NT2/D1 (cell line): ENCODE results near the gene GOT1.

Experiments
- DNase-seq: peaks from one replicate; pipeline ENCODE4 v3.0.0-alpha.2; 2011; ENCODE audit warnings: low read depth, low spot score
- H3K27me3 ChIP-seq: 2 replicates; pipeline ENCODE4 v1.6.0; 2011; ENCODE audit warnings: mild to moderate bottlenecking; ENCODE audit not compliant: insufficient read length, insufficient read depth
- H3K36me3 ChIP-seq: 2 replicates; pipeline ENCODE4 v1.6.1; 2011; ENCODE audit warnings: mild to moderate bottlenecking, low read length, mixed read lengths; ENCODE audit not compliant: insufficient read depth, insufficient read length
- H3K4me1 ChIP-seq: 2 replicates; pipeline ENCODE4 v1.5.1; 2011; ENCODE audit not compliant: insufficient read depth, insufficient read length
- H3K4me3 ChIP-seq: 2 replicates; pipeline ENCODE4 v1.5.1; 2011; ENCODE audit warnings: low read depth; ENCODE audit not compliant: insufficient read length
- H3K9ac ChIP-seq: 2 replicates; pipeline ENCODE4 v1.6.0; 2011; ENCODE audit warnings: low read depth; ENCODE audit not compliant: insufficient read length
- H3K9me3 ChIP-seq: 2 replicates; pipeline ENCODE4 v1.5.1; 2011; ENCODE audit warnings: mild to moderate bottlenecking, low read length; ENCODE audit not compliant: insufficient read depth
- SUZ12 ChIP-seq: IDR thresholded peaks from 2 replicates; pipeline ENCODE4 v1.6.1; 2011; ENCODE audit not compliant: insufficient read length, insufficient read depth; ENCODE audit errors: extremely low read depth
- YY1 ChIP-seq: IDR thresholded peaks from 2 replicates; pipeline ENCODE4 v1.6.1; 2011; ENCODE audit not compliant: insufficient read length, insufficient read depth
- ZNF274 ChIP-seq: IDR thresholded peaks from 2 replicates; pipeline ENCODE4 v1.6.1; 2011; ENCODE audit warnings: mild to moderate bottlenecking, low read depth, low read length

The GOT1 gene

GRCh38 chr10:99432047-99432446, 1.6 kb upstream of the GOT1 start:
- no peak for TF ChIP-seq SUZ12
- no peak for TF ChIP-seq YY1
- TF ChIP-seq ZNF274, result no peak
- H3K9ac ChIP-seq, result peak overlapping the region; percentile 90
- no peaks in the 10 kb centered on the region for H3K9me3 ChIP-seq
- H3K27me3 ChIP-seq, result no peaks in the 10 kb centered on the region
- DNase-seq, result no peak
- peaks cover 9% of the 10 kb centered on the region for H3K36me3 ChIP-seq
- no peak overlapping the region for H3K4me3 ChIP-seq
- H3K4me1 ChIP-seq, result no peaks in the 10 kb centered on the region

- TF ChIP-seq SUZ12, result no peak
- no peak for TF ChIP-seq YY1
- no peak for TF ChIP-seq ZNF274
- H3K36me3 ChIP-seq, result peaks cover 12% of the 10 kb centered on the region
- H3K4me3 ChIP-seq, result peak overlapping the region; percentile 88
- DNase-seq, result no peak
- H3K27me3 ChIP-seq, result no peaks in the 10 kb centered on the region
- peak overlapping the region; percentile 90 for H3K9ac ChIP-seq
- H3K9me3 ChIP-seq, result no peaks in the 10 kb centered on the region
- no peaks in the 10 kb centered on the region for H3K4me1 ChIP-seq
These were observed 851 bp upstream of the GOT1 start for GRCh38 chr10:99431190-99431760.

DNA sequence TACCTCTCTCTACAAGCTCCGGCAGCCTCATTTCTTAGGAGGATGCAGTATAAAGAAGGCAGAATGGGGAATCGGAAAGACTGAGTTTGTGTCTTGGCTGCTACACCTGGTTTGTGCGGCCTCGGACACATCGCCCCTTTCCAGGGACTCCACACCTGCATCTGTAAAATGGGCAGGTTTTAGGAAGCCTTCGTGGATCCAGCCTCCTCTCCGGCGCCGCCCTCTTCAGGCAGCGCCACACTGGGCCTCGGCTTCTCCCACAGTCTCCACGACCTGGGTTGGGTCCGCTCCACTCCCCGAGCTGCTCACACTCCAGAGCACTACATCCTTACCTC, 341 bp downstream of the GOT1 start:
- Histone ChIP-seq H3K9ac (peak overlapping the region; percentile 90), H3K9me3 (no peaks in the 10 kb centered on the region), H3K4me3 (peak overlapping the region; percentile 88), H3K36me3 (peaks cover 22% of the 10 kb centered on the region), H3K4me1 (no peaks in the 10 kb centered on the region), H3K27me3 (no peaks in the 10 kb centered on the region)
- no peak for DNase-seq
- TF ChIP-seq SUZ12 (no peak), YY1 (no peak), ZNF274 (no peak)

DNA sequence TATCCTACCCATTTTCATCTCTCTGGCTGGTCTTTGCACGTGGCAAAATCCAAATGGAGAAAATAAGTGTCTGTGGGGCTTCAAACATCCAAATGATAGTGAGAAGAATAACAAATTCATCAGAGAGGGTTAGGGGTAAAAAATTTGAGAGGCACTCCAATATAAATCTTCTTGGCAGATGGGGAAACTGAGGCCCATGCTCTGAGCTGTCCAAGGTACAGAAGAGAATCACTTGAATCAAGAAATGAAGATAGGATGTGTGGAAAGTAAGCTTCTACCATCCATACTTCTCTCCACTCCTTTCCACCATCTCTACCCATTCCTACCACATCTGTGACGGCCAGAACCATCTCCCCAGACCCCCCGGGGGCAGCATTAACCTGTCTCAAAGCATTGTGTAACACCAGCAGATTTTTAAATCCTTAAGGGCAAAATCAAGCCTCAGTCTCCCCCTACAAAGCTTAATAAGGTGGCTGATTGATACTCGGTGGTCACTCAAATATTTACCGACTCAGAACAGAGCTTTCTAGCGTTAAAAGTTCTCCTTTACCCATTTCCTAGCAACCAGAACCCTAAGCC, 818 bp downstream of the GOT1 start:
- H3K4me1 ChIP-seq, result no peaks in the 10 kb centered on the region

GRCh38 chr10:99427566-99428190, 2.7 kb downstream of the GOT1 start:
- Histone ChIP-seq H3K4me3 (no peak overlapping the region), H3K4me1 (no peaks in the 10 kb centered on the region), H3K9ac (no peak overlapping the region), H3K9me3 (no peaks in the 10 kb centered on the region), H3K27me3 (no peaks in the 10 kb centered on the region), H3K36me3 (peaks cover 20% of the 10 kb centered on the region)
- no peak for TF ChIP-seq ZNF274
- no peak for TF ChIP-seq SUZ12
- no peak for TF ChIP-seq YY1
- DNase-seq, result no peak

More for the DNA sequence above, 818 bp downstream of the GOT1 start:
- Histone ChIP-seq H3K36me3 (peaks cover 27% of the 10 kb centered on the region), H3K27me3 (no peaks in the 10 kb centered on the region), H3K9me3 (no peaks in the 10 kb centered on the region), H3K4me3 (peak overlapping the region; percentile 88), H3K9ac (peak overlapping the region; percentile 90)
- no peak for DNase-seq
- TF ChIP-seq ZNF274, result no peak
- no peak for TF ChIP-seq SUZ12
- TF ChIP-seq YY1, result no peak

- TF ChIP-seq SUZ12 (no peak), YY1 (no peak), ZNF274 (no peak)
- no peak overlapping the region for H3K9ac ChIP-seq
- no peaks in the 10 kb centered on the region for H3K9me3 ChIP-seq
- peaks cover 20% of the 10 kb centered on the region for H3K36me3 ChIP-seq
- no peak for DNase-seq
- H3K4me1 ChIP-seq, result no peaks in the 10 kb centered on the region
- no peaks in the 10 kb centered on the region for H3K27me3 ChIP-seq
- no peak overlapping the region for H3K4me3 ChIP-seq
These were observed 3.7 kb downstream of the GOT1 start for GRCh38 chr10:99426689-99427088.

DNA sequence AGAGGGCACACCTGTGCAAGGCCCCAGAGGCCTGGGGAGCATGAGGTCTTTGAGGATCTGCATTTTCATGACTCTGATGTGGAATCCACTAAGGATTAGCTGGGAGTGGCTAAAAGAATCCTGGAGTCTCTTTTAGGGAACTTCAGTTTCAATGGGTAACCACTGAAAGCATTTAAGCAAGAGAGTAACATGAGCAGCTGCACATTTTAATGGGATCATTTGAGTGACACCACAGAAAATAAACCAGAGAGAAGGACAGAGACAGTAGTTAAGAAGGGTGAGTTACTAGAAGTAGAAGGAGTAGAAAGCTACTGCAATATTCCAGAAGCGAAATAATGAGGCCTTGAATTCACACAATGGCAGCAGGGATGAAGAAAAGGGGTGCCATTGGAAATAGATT, 5.2 kb downstream of the GOT1 start:
- Histone ChIP-seq H3K9me3 (no peaks in the 10 kb centered on the region), H3K27me3 (no peaks in the 10 kb centered on the region), H3K9ac (no peak overlapping the region), H3K36me3 (peaks cover 31% of the 10 kb centered on the region), H3K4me1 (no peaks in the 10 kb centered on the region), H3K4me3 (no peak overlapping the region)
- TF ChIP-seq YY1 (no peak), SUZ12 (no peak), ZNF274 (no peak)
- DNase-seq, result no peak

GRCh38 chr10:99424656-99425055, 5.8 kb downstream of the GOT1 start:
- Histone ChIP-seq H3K27me3 (no peaks in the 10 kb centered on the region), H3K36me3 (peaks cover 37% of the 10 kb centered on the region), H3K4me3 (no peak overlapping the region), H3K4me1 (no peaks in the 10 kb centered on the region), H3K9me3 (no peaks in the 10 kb centered on the region), H3K9ac (no peak overlapping the region)
- TF ChIP-seq SUZ12, result no peak
- TF ChIP-seq ZNF274, result no peak
- no peak for TF ChIP-seq YY1
- no peak for DNase-seq
